ENCODE data around the gene SCGB1A1. TPM values are rescaled to one million over a fixed set of nuclear protein-coding genes. Genes with fewer than 3 reads are reported as not detected.

SCGB1A1 gene
- total and polyA plus RNA-seq, 2 donors (not counting 1 experiment from before 2014, with no cell fraction given), result not detected

DNA sequence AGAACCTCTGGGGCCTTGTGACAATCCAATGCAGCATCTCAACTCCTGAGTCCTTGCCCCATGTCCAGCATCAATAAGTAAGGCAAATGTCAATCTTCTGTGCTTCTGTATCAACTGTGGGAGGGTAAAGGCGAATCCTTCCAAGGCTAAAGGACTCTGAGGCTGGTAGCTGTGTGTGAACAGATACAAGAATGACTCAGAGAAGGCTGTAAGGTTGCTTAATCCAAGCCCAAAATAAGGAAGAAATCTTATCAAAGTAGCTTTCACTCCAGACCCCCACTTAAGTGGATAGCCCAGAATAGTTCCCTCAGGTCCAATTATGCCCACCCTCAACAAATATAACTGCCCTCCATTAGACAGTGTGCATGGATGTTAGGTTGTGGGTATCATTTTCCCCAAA, 28.1 kb upstream of the SCGB1A1 start:
- Histone ChIP-seq H4K20me1 (ENCODE audit: control insufficient read depth, extremely low read depth, insufficient read depth, low read length) (no peaks in the 10 kb centered on the region), H3K9me3 (ENCODE audit: control insufficient read depth, insufficient read depth, low read depth, low read length) (no peaks in the 10 kb centered on the region), H3K4me1 (ENCODE audit: control insufficient read depth, extremely low read depth, insufficient read depth, low read length) (peaks cover 3% of the 10 kb centered on the region), H3K27ac (ENCODE audit: insufficient read depth, low read length) (no peak overlapping the region), H3K36me3 (ENCODE audit: control insufficient read depth, insufficient read depth, low read length) (no peaks in the 10 kb centered on the region), H2AFZ (ENCODE audit: low read length) (no peak overlapping the region), H3K79me2 (ENCODE audit: control insufficient read depth, insufficient read depth, low read length) (no peaks in the 10 kb centered on the region), H3K4me2 (ENCODE audit: extremely low read depth, insufficient read depth, low read length) (no peak overlapping the region), H3K9ac (ENCODE audit: insufficient read depth, low read length) (no peak overlapping the region), H3K4me3 (replicated peaks in 1 of 4; ENCODE audit: control extremely low read depth in 1 of 4, insufficient read depth in 1 of 4, low read depth in 3 of 4, low read length in 4 of 4) (no peak overlapping the region), H3K27me3 (ENCODE audit: control insufficient read depth, insufficient read depth, low read length) (peaks cover 7% of the 10 kb centered on the region)
- no peak for DNase-seq (ENCODE audit: low read depth in 2 of 2)
- TF ChIP-seq, protein P1, sequence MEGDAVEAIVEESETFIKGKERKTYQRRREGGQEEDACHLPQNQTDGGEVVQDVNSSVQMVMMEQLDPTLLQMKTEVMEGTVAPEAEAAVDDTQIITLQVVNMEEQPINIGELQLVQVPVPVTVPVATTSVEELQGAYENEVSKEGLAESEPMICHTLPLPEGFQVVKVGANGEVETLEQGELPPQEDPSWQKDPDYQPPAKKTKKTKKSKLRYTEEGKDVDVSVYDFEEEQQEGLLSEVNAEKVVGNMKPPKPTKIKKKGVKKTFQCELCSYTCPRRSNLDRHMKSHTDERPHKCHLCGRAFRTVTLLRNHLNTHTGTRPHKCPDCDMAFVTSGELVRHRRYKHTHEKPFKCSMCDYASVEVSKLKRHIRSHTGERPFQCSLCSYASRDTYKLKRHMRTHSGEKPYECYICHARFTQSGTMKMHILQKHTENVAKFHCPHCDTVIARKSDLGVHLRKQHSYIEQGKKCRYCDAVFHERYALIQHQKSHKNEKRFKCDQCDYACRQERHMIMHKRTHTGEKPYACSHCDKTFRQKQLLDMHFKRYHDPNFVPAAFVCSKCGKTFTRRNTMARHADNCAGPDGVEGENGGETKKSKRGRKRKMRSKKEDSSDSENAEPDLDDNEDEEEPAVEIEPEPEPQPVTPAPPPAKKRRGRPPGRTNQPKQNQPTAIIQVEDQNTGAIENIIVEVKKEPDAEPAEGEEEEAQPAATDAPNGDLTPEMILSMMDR (conservative IDR thresholded peaks at IDR 0.05 in 1 of 2, IDR thresholded peaks at IDR 0.05 in 1 of 2; ENCODE audit: low read depth in 1 of 2, low read length in 2 of 2), result no peak

DNA sequence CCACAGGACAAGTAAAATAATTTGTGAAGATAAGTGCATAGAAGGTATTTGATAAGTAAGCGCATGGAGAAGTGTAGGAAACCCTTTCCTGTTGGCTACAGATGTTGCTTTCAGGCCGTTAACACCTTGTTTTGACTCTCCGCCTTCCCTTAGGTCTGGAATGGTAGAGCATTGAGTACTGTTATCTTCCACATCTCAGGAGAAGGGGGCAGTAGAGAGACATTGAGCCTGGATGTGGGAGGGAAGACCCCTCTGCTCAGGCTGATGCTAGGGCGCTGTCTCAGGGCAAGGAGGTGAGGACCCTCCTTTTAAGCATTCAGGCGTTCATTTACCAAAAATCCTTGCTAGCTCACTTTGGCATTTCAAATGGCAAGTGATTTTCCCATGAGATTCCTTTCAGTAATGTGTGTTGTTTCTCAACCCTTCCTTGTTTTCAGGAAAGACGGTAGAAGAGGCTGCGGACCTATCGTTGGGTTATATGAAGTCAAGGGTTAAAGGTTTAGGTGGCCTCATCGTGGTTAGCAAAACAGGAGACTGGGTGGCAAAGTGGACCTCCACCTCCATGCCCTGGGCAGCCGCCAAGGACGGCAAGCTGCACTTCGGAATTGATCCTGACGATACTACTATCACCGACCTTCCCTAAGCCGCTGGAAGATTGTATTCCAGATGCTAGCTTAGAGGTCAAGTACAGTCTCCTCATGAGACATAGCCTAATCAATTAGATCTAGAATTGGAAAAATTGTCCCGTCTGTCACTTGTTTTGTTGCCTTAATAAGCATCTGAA, 27.0 kb upstream of the SCGB1A1 start:
- H3K9me3 ChIP-seq (ENCODE audit: control insufficient read depth, insufficient read depth, low read depth, low read length), result no peaks in the 10 kb centered on the region
- no peaks in the 10 kb centered on the region for H3K79me2 ChIP-seq (ENCODE audit: control insufficient read depth, insufficient read depth, low read length)
- H3K4me2 ChIP-seq (ENCODE audit: extremely low read depth, insufficient read depth, low read length), result no peak overlapping the region
- no peak overlapping the region for H3K27ac ChIP-seq (ENCODE audit: insufficient read depth, low read length)
- H4K20me1 ChIP-seq (ENCODE audit: control insufficient read depth, extremely low read depth, insufficient read depth, low read length), result no peaks in the 10 kb centered on the region
- no peak overlapping the region for H3K4me3 ChIP-seq (replicated peaks in 1 of 4; ENCODE audit: control extremely low read depth in 1 of 4, insufficient read depth in 1 of 4, low read depth in 3 of 4, low read length in 4 of 4)
- H3K36me3 ChIP-seq (ENCODE audit: control insufficient read depth, insufficient read depth, low read length), result no peaks in the 10 kb centered on the region
- TF ChIP-seq, protein P1 (conservative IDR thresholded peaks at IDR 0.05 in 1 of 2, IDR thresholded peaks at IDR 0.05 in 1 of 2; ENCODE audit: low read depth in 1 of 2, low read length in 2 of 2), result peak in 1 of 2 donors; percentile 14
- TF ChIP-seq EZH2 (IDR thresholded peaks at IDR 0.05; ENCODE audit: low read length, missing control alignments), result no peak
- H2AFZ ChIP-seq (ENCODE audit: low read length), result no peak overlapping the region
- no peak for DNase-seq (ENCODE audit: low read depth in 2 of 2)
- H3K9ac ChIP-seq (ENCODE audit: insufficient read depth, low read length), result no peak overlapping the region
- H3K27me3 ChIP-seq (ENCODE audit: control insufficient read depth, insufficient read depth, low read length), result peaks cover 7% of the 10 kb centered on the region
- peaks cover 3% of the 10 kb centered on the region for H3K4me1 ChIP-seq (ENCODE audit: control insufficient read depth, extremely low read depth, insufficient read depth, low read length)

DNA sequence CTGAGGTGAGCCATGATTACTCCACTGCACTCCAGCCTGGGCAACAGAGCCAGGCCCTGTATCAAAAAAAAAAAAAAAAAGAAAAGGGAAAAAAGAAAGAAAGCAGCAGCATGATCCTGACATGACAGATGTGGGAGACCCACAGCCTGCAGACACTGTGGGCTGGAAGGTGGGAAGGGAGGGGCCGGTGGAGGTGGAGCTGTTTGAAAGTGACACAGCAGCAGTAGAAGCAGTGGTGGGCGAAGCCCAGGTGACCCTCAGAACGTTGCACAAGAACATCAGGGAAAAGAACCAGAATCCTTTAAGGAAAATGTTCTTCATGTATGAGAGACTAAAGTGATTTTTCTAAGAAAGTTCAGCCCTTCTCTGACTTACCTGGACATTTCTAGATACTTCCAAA, 26.3 kb upstream of the SCGB1A1 start:
- no peaks in the 10 kb centered on the region for H4K20me1 ChIP-seq (ENCODE audit: control insufficient read depth, extremely low read depth, insufficient read depth, low read length)
- TF ChIP-seq, protein P1 (conservative IDR thresholded peaks at IDR 0.05 in 1 of 2, IDR thresholded peaks at IDR 0.05 in 1 of 2; ENCODE audit: low read depth in 1 of 2, low read length in 2 of 2), result no peak
- TF ChIP-seq EZH2 (IDR thresholded peaks at IDR 0.05; ENCODE audit: low read length, missing control alignments), result no peak
- peaks cover 7% of the 10 kb centered on the region for H3K27me3 ChIP-seq (ENCODE audit: control insufficient read depth, insufficient read depth, low read length)
- no peak overlapping the region for H3K9ac ChIP-seq (ENCODE audit: insufficient read depth, low read length)
- no peak overlapping the region for H3K27ac ChIP-seq (ENCODE audit: insufficient read depth, low read length)
- H3K79me2 ChIP-seq (ENCODE audit: control insufficient read depth, insufficient read depth, low read length), result no peaks in the 10 kb centered on the region
- H3K4me2 ChIP-seq (ENCODE audit: extremely low read depth, insufficient read depth, low read length), result no peak overlapping the region
- no peaks in the 10 kb centered on the region for H3K36me3 ChIP-seq (ENCODE audit: control insufficient read depth, insufficient read depth, low read length)
- H3K9me3 ChIP-seq (ENCODE audit: control insufficient read depth, insufficient read depth, low read depth, low read length), result no peaks in the 10 kb centered on the region
- H2AFZ ChIP-seq (ENCODE audit: low read length), result no peak overlapping the region
- H3K4me3 ChIP-seq (replicated peaks in 1 of 4; ENCODE audit: control extremely low read depth in 1 of 4, insufficient read depth in 1 of 4, low read depth in 3 of 4, low read length in 4 of 4), result no peak overlapping the region
- DNase-seq (ENCODE audit: low read depth in 2 of 2), result no peak
- peaks cover 3% of the 10 kb centered on the region for H3K4me1 ChIP-seq (ENCODE audit: control insufficient read depth, extremely low read depth, insufficient read depth, low read length)
